SKM-1 treated with dmso at 0.1 percent for 144 hours (cell line): ENCODE data around the gene EIF4A3.

ENCODE experiments used
- DNase-seq: peaks from one replicate; lab custom pipeline; 2025; ENCODE audit not compliant: unreplicated experiment; lab: John Stamatoyannopoulos, UW

Gene EIF4A3

GRCh38 chr17:80114758-80115157, 32.2 kb downstream of the EIF4A3 start:
- no peak for DNase-seq

GRCh38 chr17:80113033-80113484, 33.9 kb downstream of the EIF4A3 start:
- no peak for DNase-seq

- no peak for DNase-seq
Measured at GRCh38 chr17:80112471-80113032, 34.4 kb downstream of the EIF4A3 start.

- DNase-seq = no peak
Measured at GRCh38 chr17:80111702-80112470, 35.0 kb downstream of the EIF4A3 start.

GRCh38 chr17:80110927-80111701, 35.8 kb downstream of the EIF4A3 start:
- no peak for DNase-seq

- no peak for DNase-seq
Measured at GRCh38 chr17:80110447-80110812, 36.5 kb downstream of the EIF4A3 start.

- no peak for DNase-seq
Measured at GRCh38 chr17:80109713-80110446, 37.0 kb downstream of the EIF4A3 start.

GRCh38 chr17:80109066-80109660, 37.8 kb downstream of the EIF4A3 start:
- no peak for DNase-seq

GRCh38 chr17:80108036-80108971, 38.6 kb downstream of the EIF4A3 start:
- no peak for DNase-seq

GRCh38 chr17:80107231-80108021, 39.5 kb downstream of the EIF4A3 start:
- no peak for DNase-seq

- no peak for DNase-seq
Measured at GRCh38 chr17:80106751-80107150, 40.2 kb downstream of the EIF4A3 start.

GRCh38 chr17:80106176-80106575, 40.8 kb downstream of the EIF4A3 start:
- DNase-seq = no peak

GRCh38 chr17:80105762-80106161, 41.2 kb downstream of the EIF4A3 start:
- DNase-seq = no peak

GRCh38 chr17:80104956-80105375, 42.0 kb downstream of the EIF4A3 start:
- DNase-seq = no peak

- DNase-seq = no peak
Measured at GRCh38 chr17:80104321-80104955, 42.5 kb downstream of the EIF4A3 start.

GRCh38 chr17:80103449-80104085, 43.4 kb downstream of the EIF4A3 start:
- DNase-seq = no peak

GRCh38 chr17:80102664-80103448, 44.1 kb downstream of the EIF4A3 start:
- DNase-seq = no peak
